ENCODE data around the gene ZBTB16.

DNA sequence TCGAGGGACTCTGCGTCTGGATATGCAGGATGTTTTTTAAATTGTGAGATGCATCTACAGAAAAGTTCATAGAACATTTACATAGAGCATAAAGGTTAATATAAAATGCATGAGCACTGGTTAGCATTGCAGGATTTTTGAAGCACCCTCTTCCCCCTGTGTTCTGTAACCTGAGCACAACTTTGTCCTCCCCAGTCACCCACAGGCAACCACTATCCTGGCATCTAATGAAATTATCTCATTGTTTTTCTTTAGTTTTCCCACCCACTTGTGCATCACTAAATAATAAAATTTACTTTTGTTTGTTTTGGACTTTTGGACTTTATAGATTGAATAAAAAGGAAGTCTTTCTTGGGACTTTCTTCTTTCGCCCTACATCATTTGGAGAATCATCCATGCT is 226.7 kb downstream of the ZBTB16 start:
- TF ChIP-seq, protein P1, sequence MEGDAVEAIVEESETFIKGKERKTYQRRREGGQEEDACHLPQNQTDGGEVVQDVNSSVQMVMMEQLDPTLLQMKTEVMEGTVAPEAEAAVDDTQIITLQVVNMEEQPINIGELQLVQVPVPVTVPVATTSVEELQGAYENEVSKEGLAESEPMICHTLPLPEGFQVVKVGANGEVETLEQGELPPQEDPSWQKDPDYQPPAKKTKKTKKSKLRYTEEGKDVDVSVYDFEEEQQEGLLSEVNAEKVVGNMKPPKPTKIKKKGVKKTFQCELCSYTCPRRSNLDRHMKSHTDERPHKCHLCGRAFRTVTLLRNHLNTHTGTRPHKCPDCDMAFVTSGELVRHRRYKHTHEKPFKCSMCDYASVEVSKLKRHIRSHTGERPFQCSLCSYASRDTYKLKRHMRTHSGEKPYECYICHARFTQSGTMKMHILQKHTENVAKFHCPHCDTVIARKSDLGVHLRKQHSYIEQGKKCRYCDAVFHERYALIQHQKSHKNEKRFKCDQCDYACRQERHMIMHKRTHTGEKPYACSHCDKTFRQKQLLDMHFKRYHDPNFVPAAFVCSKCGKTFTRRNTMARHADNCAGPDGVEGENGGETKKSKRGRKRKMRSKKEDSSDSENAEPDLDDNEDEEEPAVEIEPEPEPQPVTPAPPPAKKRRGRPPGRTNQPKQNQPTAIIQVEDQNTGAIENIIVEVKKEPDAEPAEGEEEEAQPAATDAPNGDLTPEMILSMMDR (IDR thresholded peaks at IDR 0.05), result no peak
- TF ChIP-seq ZFX (IDR thresholded peaks at IDR 0.05; ENCODE audit: borderline replicate concordance), result no peak
